HG02678 (cell line): ENCODE measurements around the gene CBARP.
"Not testable (repeated sequence)": the region's sequence is repeated elsewhere in the genome, so short reads cannot be mapped to it uniquely, and the experiment has no call there.

ENCODE experiments used
- ATAC-seq: cut with Tn5 transposase; IDR thresholded peaks from one replicate; pipeline ENCODE4 v1.9.1; 2021; ENCODE audit warnings: mild to moderate bottlenecking, moderate library complexity; ENCODE audit not compliant: unreplicated experiment

The CBARP gene

GRCh38 chr19:1252821-1253513 lies 15.2 kb upstream of the CBARP start:
- no peak for ATAC-seq

- ATAC-seq, result no peak
Measured at GRCh38 chr19:1252221-1252820, 14.5 kb upstream of the CBARP start.

- no peak for ATAC-seq
Measured at GRCh38 chr19:1251330-1252220, 13.8 kb upstream of the CBARP start.

- no peak for ATAC-seq
Measured at GRCh38 chr19:1250437-1251260, 12.8 kb upstream of the CBARP start.

- no peak for ATAC-seq
Measured at GRCh38 chr19:1249990-1250436, 12.2 kb upstream of the CBARP start.

GRCh38 chr19:1249298-1249989 lies 11.6 kb upstream of the CBARP start:
- ATAC-seq, result peak; percentile 56

- ATAC-seq, result peak; percentile 30
Measured at GRCh38 chr19:1248786-1249297, 11.0 kb upstream of the CBARP start.

GRCh38 chr19:1248139-1248785 lies 10.5 kb upstream of the CBARP start, which contains the start of gene MIDN:
TSS of gene MIDN (plus strand) at chr19:1248583. CDS start at chr19:1250297, 1,714 bp downstream.
- ATAC-seq, result peak; percentile 12

- no peak for ATAC-seq
Measured at GRCh38 chr19:1247748-1248138, 9.9 kb upstream of the CBARP start.

GRCh38 chr19:1246265-1247087 lies 8.7 kb upstream of the CBARP start:
- not testable (repeated sequence) for ATAC-seq

GRCh38 chr19:1245494-1246264 lies 7.9 kb upstream of the CBARP start:
- no peak for ATAC-seq

GRCh38 chr19:1244693-1245451 lies 7.1 kb upstream of the CBARP start:
- ATAC-seq, result no peak

- no peak for ATAC-seq
Measured at GRCh38 chr19:1243768-1244692, 6.2 kb upstream of the CBARP start.

GRCh38 chr19:1241417-1242095 lies 3.8 kb upstream of the CBARP start, which contains the start of gene ATP5F1D:
TSS of gene ATP5F1D (plus strand) at chr19:1241751. CDS start at chr19:1241851, 100 bp downstream.
- peak; percentile 61 for ATAC-seq

GRCh38 chr19:1240925-1241324 lies 3.1 kb upstream of the CBARP start:
- ATAC-seq, result no peak
